Cardiac fibroblast (primary cell): ENCODE data around the gene APLF.
A peak's percentile ranks its signal among the peaks of the same experiment; 100 is the strongest.

Experiments used
- DNase-seq, 2 donors: peaks; one replicate each; pipeline versions ENCODE4 v3.0.0 to v3.0.0-alpha.2; 2010; ENCODE audit warnings: low read depth in 2 of 2
- H3K4me3 ChIP-seq, 2 donors: replicated peaks in 1 of 2; 1 replicate in 1 of 2; 2 replicates in 1 of 2; pipeline ENCODE4 v1.5.1; 2011; ENCODE audit warnings: low read depth in 2 of 2, low read length in 2 of 2, mild to moderate bottlenecking in 2 of 2, moderate library complexity in 1 of 2
- TF ChIP-seq, protein P1 (sequence below): IDR thresholded peaks from one replicate; pipeline ENCODE4 v1.5.1; 2011; ENCODE audit warnings: low read depth, mild to moderate bottlenecking, low read length, inconsistent platforms

Gene APLF

DNA sequence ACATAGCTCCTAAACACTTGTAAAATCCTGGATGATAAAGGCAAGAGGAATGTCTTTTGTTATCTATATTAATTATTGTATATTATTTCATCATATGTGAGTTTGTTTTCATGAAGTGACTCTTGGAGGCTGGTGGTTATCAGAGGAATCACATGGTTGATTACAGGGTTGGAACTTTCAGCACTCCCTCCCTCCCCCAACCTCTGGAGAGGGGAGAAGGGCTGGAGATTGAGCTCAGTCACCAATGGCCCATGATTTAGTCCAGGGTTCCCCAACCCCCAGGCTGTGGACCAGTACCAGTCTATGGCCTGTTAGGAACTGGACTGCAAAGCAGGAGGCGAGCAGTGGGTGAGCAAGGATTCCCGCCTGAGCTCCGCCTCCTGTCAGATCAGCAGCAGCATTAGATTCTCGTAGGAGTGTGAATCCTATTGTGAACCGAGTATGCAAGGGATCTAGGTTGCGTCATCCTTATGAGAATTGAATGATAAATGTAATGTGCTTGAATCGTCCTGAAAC, 38.0 kb upstream of the APLF start:
- DNase-seq, result peak in 1 of 2 donors; percentile 14
- TF ChIP-seq, protein P1, sequence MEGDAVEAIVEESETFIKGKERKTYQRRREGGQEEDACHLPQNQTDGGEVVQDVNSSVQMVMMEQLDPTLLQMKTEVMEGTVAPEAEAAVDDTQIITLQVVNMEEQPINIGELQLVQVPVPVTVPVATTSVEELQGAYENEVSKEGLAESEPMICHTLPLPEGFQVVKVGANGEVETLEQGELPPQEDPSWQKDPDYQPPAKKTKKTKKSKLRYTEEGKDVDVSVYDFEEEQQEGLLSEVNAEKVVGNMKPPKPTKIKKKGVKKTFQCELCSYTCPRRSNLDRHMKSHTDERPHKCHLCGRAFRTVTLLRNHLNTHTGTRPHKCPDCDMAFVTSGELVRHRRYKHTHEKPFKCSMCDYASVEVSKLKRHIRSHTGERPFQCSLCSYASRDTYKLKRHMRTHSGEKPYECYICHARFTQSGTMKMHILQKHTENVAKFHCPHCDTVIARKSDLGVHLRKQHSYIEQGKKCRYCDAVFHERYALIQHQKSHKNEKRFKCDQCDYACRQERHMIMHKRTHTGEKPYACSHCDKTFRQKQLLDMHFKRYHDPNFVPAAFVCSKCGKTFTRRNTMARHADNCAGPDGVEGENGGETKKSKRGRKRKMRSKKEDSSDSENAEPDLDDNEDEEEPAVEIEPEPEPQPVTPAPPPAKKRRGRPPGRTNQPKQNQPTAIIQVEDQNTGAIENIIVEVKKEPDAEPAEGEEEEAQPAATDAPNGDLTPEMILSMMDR, result no peak
- H3K4me3 ChIP-seq, result no peak overlapping the region

DNA sequence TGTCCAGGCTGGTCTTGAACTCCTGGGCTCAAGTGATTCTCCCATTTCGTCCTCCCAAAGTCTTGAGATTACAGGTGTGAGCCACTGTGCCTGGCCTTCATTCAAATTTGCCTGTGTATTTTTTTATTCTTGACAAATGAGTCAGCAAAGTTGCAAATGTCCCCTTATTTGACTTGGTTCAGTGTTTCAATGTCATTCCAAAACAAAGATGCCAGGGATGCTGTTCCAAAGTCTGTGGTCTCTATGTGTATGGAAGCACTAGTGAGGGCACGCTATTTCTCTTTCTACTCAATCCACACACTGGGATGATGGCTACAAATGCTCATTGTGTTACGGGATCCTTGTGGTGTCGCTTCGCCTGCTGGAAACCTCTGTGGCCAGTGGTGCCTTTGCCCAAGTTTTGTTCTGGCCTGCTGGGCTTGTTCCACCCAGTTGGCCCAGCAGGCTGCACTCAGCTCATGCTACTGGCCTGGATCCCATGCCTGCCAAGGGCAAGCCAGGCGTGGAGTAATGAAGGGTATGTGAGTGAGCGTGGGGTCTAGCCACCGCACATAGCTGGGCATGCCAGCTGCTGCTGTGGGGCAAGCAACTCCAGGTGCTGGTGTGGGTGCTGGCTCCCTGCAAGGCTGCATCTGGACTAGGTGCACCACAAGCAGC, 35.9 kb upstream of the APLF start:
- no peak for DNase-seq
- TF ChIP-seq, protein P1, result no peak
- no peak overlapping the region for H3K4me3 ChIP-seq

DNA sequence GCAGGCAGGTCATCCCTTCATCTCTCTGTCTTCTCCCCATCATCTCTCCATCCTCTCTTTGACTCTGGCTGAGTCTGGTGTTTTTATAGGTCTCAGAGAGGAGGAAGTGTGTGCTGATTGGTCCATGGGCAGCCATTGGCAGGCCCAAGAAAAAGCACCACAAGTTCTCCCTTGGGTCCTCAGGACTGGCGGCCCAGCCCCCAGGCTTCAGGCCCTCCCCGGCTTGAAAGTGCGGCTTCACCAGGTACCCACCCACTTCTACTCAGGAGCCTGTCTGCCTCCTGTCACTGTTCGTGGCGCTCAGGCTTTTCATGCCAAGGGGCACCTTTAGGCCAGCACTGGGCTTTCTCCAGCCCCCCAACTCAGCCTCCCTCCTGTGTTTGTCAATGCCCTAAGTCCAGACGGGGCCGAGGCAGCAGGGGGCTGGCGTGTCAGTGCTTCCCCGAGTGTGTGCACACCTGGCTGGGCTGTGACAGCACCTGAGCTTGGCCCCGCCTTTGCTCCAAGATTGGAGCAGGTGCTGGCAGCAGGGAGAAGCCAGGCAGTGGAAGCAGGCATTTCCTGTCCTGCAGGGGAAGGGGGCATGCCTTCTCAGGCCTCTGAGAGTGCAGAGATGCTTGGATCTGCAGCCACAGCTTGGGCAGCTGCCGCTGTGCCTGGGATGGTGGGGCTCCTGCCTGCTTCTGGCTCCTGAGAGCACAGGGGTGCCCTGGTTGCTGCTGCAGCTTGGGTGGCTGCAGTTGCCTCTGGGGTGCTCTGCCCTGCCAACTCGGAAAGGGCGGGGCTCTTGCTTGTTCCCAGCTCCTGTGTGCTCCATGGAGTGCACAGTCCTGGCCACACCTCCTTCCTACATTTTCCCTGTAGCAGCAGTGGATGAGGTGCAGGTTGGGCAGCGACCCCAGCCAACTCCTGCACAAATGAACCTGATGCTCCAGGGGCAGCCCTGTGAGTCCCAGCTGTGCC, 34.4 kb upstream of the APLF start:
- TF ChIP-seq, protein P1, result no peak
- no peak overlapping the region for H3K4me3 ChIP-seq
- DNase-seq, result no peak

DNA sequence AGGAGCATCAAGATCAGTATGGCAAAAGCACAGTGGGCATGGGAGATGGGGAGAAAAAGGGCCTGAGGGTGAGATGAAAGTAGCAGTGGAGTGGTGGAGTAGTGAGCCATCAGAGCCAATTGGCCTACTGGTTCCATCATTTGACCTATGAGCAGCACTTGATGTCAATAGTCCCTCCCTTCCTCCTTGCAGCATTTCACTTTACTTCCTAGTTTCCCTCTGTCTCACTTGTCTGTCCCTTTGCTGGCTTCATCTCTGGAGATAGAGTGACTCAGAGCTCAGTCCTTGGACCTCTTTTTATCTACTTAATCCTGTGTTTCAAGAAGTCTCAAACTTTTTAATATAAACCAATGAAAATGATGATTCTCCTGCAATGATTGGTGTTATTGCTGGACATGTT, 32.4 kb upstream of the APLF start:
- no peak overlapping the region for H3K4me3 ChIP-seq
- DNase-seq, result no peak
- TF ChIP-seq, protein P1, result no peak

DNA sequence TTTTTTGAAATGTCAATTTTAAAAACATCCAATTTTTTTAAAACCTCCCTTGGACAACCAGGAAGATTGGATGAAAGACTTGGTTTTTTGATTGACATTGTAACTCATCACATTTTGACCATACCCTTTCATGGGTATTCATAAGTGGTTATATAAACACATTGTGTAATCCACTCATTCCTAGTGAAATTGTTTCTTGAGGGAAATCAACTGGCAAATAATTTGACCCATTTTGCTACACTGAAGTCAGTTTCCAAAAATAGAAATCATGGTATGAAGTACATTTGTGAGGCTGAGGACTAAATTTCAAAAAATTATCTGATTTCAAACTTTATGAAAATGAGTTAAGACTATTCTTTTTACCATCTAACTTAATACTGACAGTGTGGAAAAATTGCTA, 31.8 kb upstream of the APLF start:
- DNase-seq, result peak; percentile 54 to 56

DNA sequence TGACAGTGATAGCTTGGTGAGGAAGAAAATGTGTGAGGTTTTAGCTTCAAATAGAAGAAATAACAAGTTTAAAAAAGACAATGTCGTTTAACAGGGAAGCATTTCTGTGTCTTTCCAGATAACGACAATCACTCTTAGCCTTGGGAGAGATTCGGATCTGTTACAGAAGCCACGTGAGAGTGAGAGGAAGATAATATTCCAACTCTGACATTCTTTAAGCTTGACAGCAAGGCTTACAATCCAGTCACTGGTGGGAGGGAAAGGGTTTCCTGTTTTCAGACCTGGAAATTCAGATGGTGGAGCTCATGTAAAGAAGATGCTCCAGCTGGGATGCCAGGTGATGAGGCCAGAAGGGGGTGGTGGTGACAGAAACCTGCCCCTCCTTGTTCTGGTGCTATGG, 31.1 kb upstream of the APLF start:
- no peak overlapping the region for H3K4me3 ChIP-seq
- TF ChIP-seq, protein P1, result no peak
- DNase-seq, result no peak

More for the DNA sequence above, 31.8 kb upstream of the APLF start:
- no peak overlapping the region for H3K4me3 ChIP-seq
- TF ChIP-seq, protein P1, result no peak
